ENCODE data around the gene RIC8B. TPM values are rescaled to one million over a fixed set of nuclear protein-coding genes. Genes with fewer than 3 reads are reported as not detected.

Gene RIC8B
- total RNA-seq, 1 donor from 2014 or later = 22.1 TPM

DNA sequence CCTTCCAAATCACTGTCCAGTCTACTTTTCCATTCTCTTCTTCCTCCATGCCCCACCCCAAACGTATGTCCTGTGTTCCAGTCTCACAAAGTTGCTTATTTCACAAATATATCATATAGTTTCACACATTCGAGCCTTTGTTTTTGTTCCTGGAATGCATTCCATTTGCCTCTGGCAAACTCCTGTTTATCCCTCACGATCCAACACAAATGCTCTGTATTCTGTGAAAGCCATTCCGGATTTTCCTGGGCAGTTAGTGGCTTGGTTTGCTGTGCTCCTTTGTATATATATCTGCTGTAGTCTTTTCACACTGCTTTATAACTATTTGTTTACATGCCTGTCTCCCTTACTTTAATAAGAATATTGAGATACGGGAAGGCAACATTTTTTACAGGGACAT, 9.0 kb downstream of the RIC8B start:
- no peak for DNase-seq (ENCODE audit: extremely low spot score, unreplicated experiment)
- Mint-ChIP-seq H3K9me3 (no peaks in the 10 kb centered on the region), H3K27ac (no peak overlapping the region), H3K4me3 (no peak overlapping the region), H3K4me1 (ENCODE audit: unreplicated experiment) (peaks cover 6% of the 10 kb centered on the region), H3K36me3 (peaks cover 28% of the 10 kb centered on the region), H3K27me3 (no peaks in the 10 kb centered on the region)
- no peak for TF ChIP-seq CTCF (conservative IDR thresholded peaks at IDR 0.05)

- DNase-seq (ENCODE audit: extremely low spot score, unreplicated experiment) = no peak
- Mint-ChIP-seq H3K4me3 (no peak overlapping the region), H3K4me1 (ENCODE audit: unreplicated experiment) (no peaks in the 10 kb centered on the region), H3K9me3 (no peaks in the 10 kb centered on the region), H3K27ac (no peak overlapping the region), H3K27me3 (no peaks in the 10 kb centered on the region), H3K36me3 (peaks cover 42% of the 10 kb centered on the region)
- TF ChIP-seq CTCF (conservative IDR thresholded peaks at IDR 0.05) = peak; percentile 23
These were observed 15.5 kb downstream of the RIC8B start for GRCh38 chr12:106790020-106790419.

- TF ChIP-seq CTCF (conservative IDR thresholded peaks at IDR 0.05) = no peak
- Mint-ChIP-seq H3K4me3 (no peak overlapping the region), H3K9me3 (no peaks in the 10 kb centered on the region), H3K27ac (no peak overlapping the region), H3K27me3 (no peaks in the 10 kb centered on the region), H3K36me3 (peaks cover 40% of the 10 kb centered on the region), H3K4me1 (ENCODE audit: unreplicated experiment) (no peaks in the 10 kb centered on the region)
- DNase-seq (ENCODE audit: extremely low spot score, unreplicated experiment) = no peak
These were observed 17.0 kb downstream of the RIC8B start for GRCh38 chr12:106791531-106791930.

GRCh38 chr12:106794369-106794768, 19.9 kb downstream of the RIC8B start:
- TF ChIP-seq CTCF (conservative IDR thresholded peaks at IDR 0.05) = no peak
- Mint-ChIP-seq H3K27me3 (no peaks in the 10 kb centered on the region), H3K9me3 (no peaks in the 10 kb centered on the region)

DNA sequence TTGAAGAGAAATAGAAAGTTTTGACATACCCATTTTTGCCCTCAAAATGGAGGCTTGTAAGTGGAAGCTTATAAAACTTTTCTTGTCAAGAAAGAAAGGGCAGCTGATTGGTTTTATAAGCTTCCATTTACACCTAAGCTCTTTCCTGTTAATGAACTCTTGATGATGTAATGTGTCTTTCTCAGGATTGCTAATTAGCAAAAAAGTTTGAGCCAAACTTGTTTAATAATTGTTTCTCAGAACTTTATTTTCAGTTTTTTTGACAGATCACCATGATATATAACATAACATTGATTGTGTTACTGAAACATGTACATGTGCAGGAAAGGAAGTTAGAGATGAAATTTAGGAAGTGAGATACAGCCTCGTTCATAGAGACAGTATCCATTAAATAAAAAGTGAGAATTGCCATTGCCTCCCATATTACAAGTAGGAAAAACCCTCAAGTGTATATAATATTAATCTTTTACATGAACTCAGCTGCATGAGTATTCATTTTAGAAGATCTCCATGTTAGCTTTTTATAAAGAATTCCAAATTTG, 26.8 kb downstream of the RIC8B start:
- Mint-ChIP-seq H3K4me1 (ENCODE audit: unreplicated experiment) (no peaks in the 10 kb centered on the region), H3K9me3 (no peaks in the 10 kb centered on the region), H3K4me3 (no peak overlapping the region), H3K27me3 (no peaks in the 10 kb centered on the region), H3K27ac (no peak overlapping the region), H3K36me3 (peaks cover 19% of the 10 kb centered on the region)
- no peak for TF ChIP-seq CTCF (conservative IDR thresholded peaks at IDR 0.05)
- no peak for DNase-seq (ENCODE audit: extremely low spot score, unreplicated experiment)

More at GRCh38 chr12:106794369-106794768, 19.9 kb downstream of the RIC8B start:
- H3K4me1 Mint-ChIP-seq (ENCODE audit: unreplicated experiment) = no peaks in the 10 kb centered on the region
- DNase-seq (ENCODE audit: extremely low spot score, unreplicated experiment) = no peak
- H3K36me3 Mint-ChIP-seq = peaks cover 20% of the 10 kb centered on the region
- H3K4me3 Mint-ChIP-seq = no peak overlapping the region
- H3K27ac Mint-ChIP-seq = no peak overlapping the region

Data from type B pancreatic cell (in vitro differentiated cells).